NT2/D1 (cell line): ENCODE results near the gene PTPRT.

ENCODE experiments used
- SUZ12 ChIP-seq: IDR thresholded peaks from 2 replicates; pipeline ENCODE4 v1.6.1; 2011; ENCODE audit not compliant: insufficient read length, insufficient read depth; ENCODE audit errors: extremely low read depth
- YY1 ChIP-seq: IDR thresholded peaks from 2 replicates; pipeline ENCODE4 v1.6.1; 2011; ENCODE audit not compliant: insufficient read length, insufficient read depth
- ZNF274 ChIP-seq: IDR thresholded peaks from 2 replicates; pipeline ENCODE4 v1.6.1; 2011; ENCODE audit warnings: mild to moderate bottlenecking, low read depth, low read length

DNA sequence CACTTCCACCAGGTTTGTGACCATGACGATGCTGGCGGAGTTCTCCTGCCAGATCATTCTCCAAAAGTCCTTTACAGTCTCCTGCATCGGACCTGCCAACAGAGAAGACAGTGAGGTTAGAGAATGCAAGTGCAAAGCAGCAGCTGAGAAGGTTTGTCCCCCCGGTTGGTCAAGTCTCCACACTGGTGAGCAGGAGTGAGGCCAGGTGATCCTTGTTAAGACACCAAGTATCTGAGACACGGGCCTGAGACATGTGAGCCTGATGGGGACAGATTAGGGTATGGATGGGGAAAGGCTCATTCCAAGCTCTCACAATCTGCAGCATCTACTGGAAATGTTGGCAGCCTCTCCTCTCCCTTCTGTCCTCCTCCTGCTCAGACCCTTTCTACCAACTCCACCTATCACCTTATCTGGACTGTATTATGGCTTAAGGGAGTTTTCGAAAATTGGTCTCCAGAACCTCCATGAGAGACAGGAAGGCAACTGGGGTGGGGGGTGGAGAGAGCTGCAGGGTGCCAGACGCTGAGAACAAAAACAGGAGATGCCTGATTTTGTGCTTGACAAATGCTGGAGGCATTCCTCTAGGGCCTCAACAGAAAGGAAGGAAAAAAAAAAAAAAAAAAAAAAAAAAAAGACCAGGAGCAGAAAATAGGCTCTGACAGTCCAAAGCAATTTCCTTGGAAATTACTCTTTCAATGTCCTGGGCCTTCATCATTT, 1071.1 kb downstream of the PTPRT start:
- TF ChIP-seq SUZ12 = no peak
- no peak for TF ChIP-seq YY1
- no peak for TF ChIP-seq ZNF274
